Activated CD4-positive, alpha-beta T cell treated with anti-CD3 and anti-CD28 coated beads, Interleukin-2, amount 10 ng/mL, durations not matched to agents 7 days and 5 days (primary cell): ENCODE measurements around the gene DMAC2. TPM values are rescaled to one million over a fixed set of nuclear protein-coding genes. Genes with fewer than 3 reads are reported as not detected.
A peak's percentile ranks its signal among the peaks of the same experiment; 100 is the strongest.
"Not testable (repeated sequence)": the region's sequence is repeated elsewhere in the genome, so short reads cannot be mapped to it uniquely, and the experiment has no call there.

Experiments
- CTCF ChIA-PET: fragments of 350-600 bp; sonication (Branson Sonifier 250); formaldehyde crosslinking; loops from one replicate; lab custom pipeline; 2021; ENCODE audit warnings: antibody characterized with exemption; lab: Charles Lee
- POLR2A ChIA-PET: fragments of 350-600 bp; sonication (Branson Sonifier 250); formaldehyde crosslinking; loops from one replicate; lab custom pipeline; 2021; ENCODE audit warnings: antibody characterized with exemption; lab: Charles Lee
- DNase-seq: peaks from one replicate; pipeline ENCODE4 v3.0.0-alpha.2; 2020
- H3K27ac Mint-ChIP-seq: one replicate; pipeline ENCODE4 v1.8.0; 2021; ENCODE audit warnings: mild to moderate bottlenecking, moderate library complexity, mixed read lengths
- H3K27me3 Mint-ChIP-seq: one replicate; pipeline ENCODE4 v1.8.0; 2021; ENCODE audit warnings: mixed read lengths
- H3K36me3 Mint-ChIP-seq: one replicate; pipeline ENCODE4 v1.8.0; 2021; ENCODE audit warnings: low read depth, mixed read lengths
- H3K4me1 Mint-ChIP-seq: one replicate; pipeline ENCODE4 v1.8.0; 2021; ENCODE audit warnings: mixed read lengths
- H3K4me3 Mint-ChIP-seq: one replicate; pipeline ENCODE4 v1.8.0; 2021; ENCODE audit warnings: mild to moderate bottlenecking, moderate library complexity, mixed read lengths
- H3K9me3 Mint-ChIP-seq: one replicate; pipeline ENCODE4 v1.8.0; 2021; ENCODE audit warnings: mixed read lengths
- total RNA-seq, 2 experiments: library from RNA; stranded (reverse); gene quantifications; one replicate each; pipeline ENCODE4 v1.2.3, GENCODE V29; 2021

The DMAC2 gene
- total RNA-seq, 2 experiments from 2014 or later, result 48.9 to 54.1 TPM

GRCh38 chr19:41413947-41414346, 25.8 kb downstream of the DMAC2 start:
- H3K27me3 Mint-ChIP-seq, result no peaks in the 10 kb centered on the region
- H3K4me1 Mint-ChIP-seq, result peaks cover 11% of the 10 kb centered on the region
- no peak overlapping the region for H3K27ac Mint-ChIP-seq
- no peak overlapping the region for H3K4me3 Mint-ChIP-seq
- H3K36me3 Mint-ChIP-seq, result peaks cover 17% of the 10 kb centered on the region
- CTCF ChIA-PET, result no interaction called here
- H3K9me3 Mint-ChIP-seq, result no peaks in the 10 kb centered on the region
- DNase-seq, result no peak
- POLR2A ChIA-PET, result no interaction called here

- no peak overlapping the region for H3K4me3 Mint-ChIP-seq
- ChIA-PET POLR2A (no interaction called here), CTCF (no interaction called here)
- no peaks in the 10 kb centered on the region for H3K27me3 Mint-ChIP-seq
- peaks cover 17% of the 10 kb centered on the region for H3K36me3 Mint-ChIP-seq
- no peak for DNase-seq
- no peaks in the 10 kb centered on the region for H3K9me3 Mint-ChIP-seq
- no peak overlapping the region for H3K27ac Mint-ChIP-seq
- H3K4me1 Mint-ChIP-seq, result peaks cover 11% of the 10 kb centered on the region
Observed at GRCh38 chr19:41412953-41413352, 26.8 kb downstream of the DMAC2 start.

GRCh38 chr19:41411968-41412265, 27.8 kb downstream of the DMAC2 start:
- ChIA-PET CTCF (no interaction called here), POLR2A (no interaction called here)
- Mint-ChIP-seq H3K27me3 (no peaks in the 10 kb centered on the region), H3K36me3 (peaks cover 14% of the 10 kb centered on the region), H3K9me3 (no peaks in the 10 kb centered on the region), H3K4me3 (no peak overlapping the region), H3K4me1 (peaks cover 11% of the 10 kb centered on the region), H3K27ac (peak overlapping the region; percentile 64)
- no peak for DNase-seq

GRCh38 chr19:41411100-41411967, 28.4 kb downstream of the DMAC2 start:
- H3K27me3 Mint-ChIP-seq, result no peaks in the 10 kb centered on the region
- no peak overlapping the region for H3K4me3 Mint-ChIP-seq
- H3K4me1 Mint-ChIP-seq, result peaks cover 11% of the 10 kb centered on the region
- H3K9me3 Mint-ChIP-seq, result no peaks in the 10 kb centered on the region
- DNase-seq, result no peak
- peaks cover 13% of the 10 kb centered on the region for H3K36me3 Mint-ChIP-seq
- ChIA-PET POLR2A (no interaction called here), CTCF (interaction anchor here (1.2 kb wide), 1 partner anchor 33 kb away, joined by 3 read pairs; no protein-coding TSS in a partner anchor)
- no peak overlapping the region for H3K27ac Mint-ChIP-seq

- CTCF ChIA-PET, result interaction anchor here (0.8 to 1.2 kb wide), 2 partner anchors 11 to 32 kb away, joined by 3 to 4 read pairs; no protein-coding TSS in a partner anchor
- no peaks in the 10 kb centered on the region for H3K9me3 Mint-ChIP-seq
- peaks cover 10% of the 10 kb centered on the region for H3K36me3 Mint-ChIP-seq
- H3K4me3 Mint-ChIP-seq, result no peak overlapping the region
- no peaks in the 10 kb centered on the region for H3K27me3 Mint-ChIP-seq
- no peak for DNase-seq
- POLR2A ChIA-PET, result no interaction called here
- no peak overlapping the region for H3K27ac Mint-ChIP-seq
- peaks cover 11% of the 10 kb centered on the region for H3K4me1 Mint-ChIP-seq
Observed at GRCh38 chr19:41410336-41411054, 29.2 kb downstream of the DMAC2 start.

- no peak overlapping the region for H3K27ac Mint-ChIP-seq
Observed at GRCh38 chr19:41409288-41409687, 30.4 kb downstream of the DMAC2 start.

GRCh38 chr19:41408846-41409245, 30.9 kb downstream of the DMAC2 start:
- POLR2A ChIA-PET, H3K4me3 Mint-ChIP-seq: not testable (repeated sequence)

More at GRCh38 chr19:41409288-41409687, 30.4 kb downstream of the DMAC2 start:
- no peaks in the 10 kb centered on the region for H3K9me3 Mint-ChIP-seq
- H3K27me3 Mint-ChIP-seq, result no peaks in the 10 kb centered on the region
- ChIA-PET CTCF (interaction anchor here (0.6 to 1.4 kb wide), 3 partner anchors 33 to 73 kb away, joined by 3 to 4 read pairs (median 4); partner anchors contain the start of gene B9D2), POLR2A (no interaction called here)
- H3K4me1 Mint-ChIP-seq, result peaks cover 11% of the 10 kb centered on the region
- no peak overlapping the region for H3K4me3 Mint-ChIP-seq
- no peak for DNase-seq
- H3K36me3 Mint-ChIP-seq, result peaks cover 8% of the 10 kb centered on the region

GRCh38 chr19:41408256-41408655, 31.5 kb downstream of the DMAC2 start:
- no peak overlapping the region for H3K27ac Mint-ChIP-seq
- no peak for DNase-seq
- ChIA-PET POLR2A (no interaction called here), CTCF (interaction anchor here (1.0 to 1.4 kb wide), 3 partner anchors 10 to 44 kb away, joined by 3 to 4 read pairs (median 3); partner anchors contain the start of gene B9D2)
- H3K4me1 Mint-ChIP-seq, result peaks cover 11% of the 10 kb centered on the region
- no peaks in the 10 kb centered on the region for H3K27me3 Mint-ChIP-seq
- peaks cover 5% of the 10 kb centered on the region for H3K36me3 Mint-ChIP-seq
- H3K9me3 Mint-ChIP-seq, result no peaks in the 10 kb centered on the region
- H3K4me3 Mint-ChIP-seq, result no peak overlapping the region

More at GRCh38 chr19:41408846-41409245, 30.9 kb downstream of the DMAC2 start:
- not testable (repeated sequence) for H3K27ac Mint-ChIP-seq, H3K36me3 Mint-ChIP-seq, H3K9me3 Mint-ChIP-seq, H3K27me3 Mint-ChIP-seq, DNase-seq
- H3K4me1 Mint-ChIP-seq, result peaks cover 11% of the 10 kb centered on the region
- CTCF ChIA-PET, result interaction anchor here (0.6 to 1.4 kb wide), 3 partner anchors 23 to 45 kb away, joined by 3 to 4 read pairs (median 4); partner anchors contain the start of gene B9D2

GRCh38 chr19:41407271-41407670, 32.4 kb downstream of the DMAC2 start:
- ChIA-PET CTCF (interaction anchor here (1.1 kb wide), 1 partner anchor 11 kb away, joined by 3 read pairs; no protein-coding TSS in a partner anchor), POLR2A (no interaction called here)
- Mint-ChIP-seq H3K36me3 (peaks cover 2% of the 10 kb centered on the region), H3K27me3 (no peaks in the 10 kb centered on the region), H3K27ac (no peak overlapping the region), H3K9me3 (no peaks in the 10 kb centered on the region), H3K4me1 (peaks cover 11% of the 10 kb centered on the region), H3K4me3 (no peak overlapping the region)
- DNase-seq, result no peak

GRCh38 chr19:41405776-41406175, 33.9 kb downstream of the DMAC2 start:
- no peaks in the 10 kb centered on the region for H3K9me3 Mint-ChIP-seq

GRCh38 chr19:41403181-41403970, 36.3 kb downstream of the DMAC2 start:
- H3K4me3 Mint-ChIP-seq, result no peak overlapping the region
- no peaks in the 10 kb centered on the region for H3K36me3 Mint-ChIP-seq
- ChIA-PET POLR2A (no interaction called here), CTCF (no interaction called here)
- peaks cover 11% of the 10 kb centered on the region for H3K4me1 Mint-ChIP-seq
- H3K9me3 Mint-ChIP-seq, result no peaks in the 10 kb centered on the region
- H3K27ac Mint-ChIP-seq, result no peak overlapping the region
- no peaks in the 10 kb centered on the region for H3K27me3 Mint-ChIP-seq
- DNase-seq, result no peak

More at GRCh38 chr19:41405776-41406175, 33.9 kb downstream of the DMAC2 start:
- no peaks in the 10 kb centered on the region for H3K36me3 Mint-ChIP-seq
- no peak for DNase-seq
- POLR2A ChIA-PET, result no interaction called here
- H3K27me3 Mint-ChIP-seq, result no peaks in the 10 kb centered on the region
- CTCF ChIA-PET, result interaction anchor here (0.6 kb wide), 1 partner anchor 125 kb away, joined by 3 read pairs; no protein-coding TSS in a partner anchor
- no peak overlapping the region for H3K27ac Mint-ChIP-seq
- H3K4me3 Mint-ChIP-seq, result no peak overlapping the region
- H3K4me1 Mint-ChIP-seq, result peaks cover 11% of the 10 kb centered on the region

GRCh38 chr19:41402010-41402409, 37.7 kb downstream of the DMAC2 start:
- H3K4me1 Mint-ChIP-seq, result peaks cover 18% of the 10 kb centered on the region
- H3K27me3 Mint-ChIP-seq, result no peaks in the 10 kb centered on the region
- H3K36me3 Mint-ChIP-seq, result no peaks in the 10 kb centered on the region
- DNase-seq, result no peak
- H3K27ac Mint-ChIP-seq, result no peak overlapping the region
- ChIA-PET CTCF (no interaction called here), POLR2A (interaction anchor here (1.0 kb wide), 1 partner anchor 18 kb away, joined by 3 read pairs; no protein-coding TSS in a partner anchor)
- no peaks in the 10 kb centered on the region for H3K9me3 Mint-ChIP-seq
- no peak overlapping the region for H3K4me3 Mint-ChIP-seq
